Measurements from ENCODE around the gene PNN.
A peak's percentile ranks its signal among the peaks of the same experiment; 100 is the strongest.

The PNN gene

GRCh38 chr14:39230416-39231035 lies 55.5 kb downstream of the PNN start:
- no peak for DNase-seq

- peak; percentile 21 for DNase-seq
Observed at GRCh38 chr14:39231751-39232553, 56.9 kb downstream of the PNN start.
